Measurements from ENCODE around the gene H1-8.

H1-8 gene

DNA sequence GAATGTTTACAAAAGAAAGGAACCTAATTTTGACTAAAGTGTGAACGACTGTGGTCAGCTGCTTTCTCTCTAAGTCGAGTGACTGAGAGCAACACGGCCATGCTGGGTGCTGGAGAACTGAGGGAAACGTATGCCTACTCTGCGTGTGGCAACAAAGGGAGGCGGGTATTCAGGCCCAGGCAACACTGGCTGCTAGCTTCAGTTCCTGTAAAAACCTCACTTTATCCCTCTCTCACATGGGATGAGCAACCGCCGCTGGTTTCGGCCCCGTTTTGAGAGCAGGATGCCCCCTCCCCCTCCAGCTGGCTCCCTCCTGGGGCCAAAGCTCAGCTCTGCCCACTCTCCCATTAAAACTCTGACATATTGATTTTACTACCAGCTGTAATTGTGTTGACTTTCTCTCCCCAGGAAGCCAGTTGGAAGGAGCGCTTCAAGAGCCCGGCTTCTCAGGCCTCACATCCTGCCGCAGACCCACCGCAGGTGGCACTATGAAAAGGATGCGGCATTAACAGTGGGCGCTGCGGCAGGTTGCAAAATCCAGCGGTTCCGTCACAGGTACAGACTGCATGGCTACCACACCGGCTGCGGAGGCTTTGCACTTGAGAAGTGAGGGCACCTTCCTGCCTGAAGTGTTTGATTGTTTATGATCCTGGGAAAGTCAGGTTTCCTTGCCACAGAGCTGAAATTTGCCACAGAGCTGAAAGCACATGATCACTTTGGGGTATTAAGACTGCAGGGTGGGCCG is 50.8 kb downstream of the H1-8 start:
- no peak for DNase-seq (ENCODE audit: low spot score)

DNA sequence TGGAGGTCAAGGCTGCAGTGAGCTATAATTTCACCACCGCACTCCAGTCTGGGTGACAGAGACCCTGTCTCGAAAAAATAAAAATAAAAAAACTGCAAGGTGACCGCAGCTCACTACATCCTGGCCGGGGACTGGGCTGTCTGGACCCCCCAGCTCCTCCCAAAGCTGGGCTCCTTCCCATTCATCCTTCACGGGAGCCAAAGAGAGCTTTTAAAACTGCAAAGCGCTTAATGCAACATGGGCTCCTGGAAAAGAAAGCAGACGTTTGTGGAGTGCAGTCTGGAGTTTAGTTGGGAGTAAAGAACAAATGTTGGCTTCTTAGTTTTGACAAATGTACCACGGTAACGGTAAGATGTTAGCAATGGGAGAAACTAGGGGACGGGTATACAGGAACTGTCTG is 51.4 kb downstream of the H1-8 start:
- no peak for DNase-seq (ENCODE audit: low spot score)

DNA sequence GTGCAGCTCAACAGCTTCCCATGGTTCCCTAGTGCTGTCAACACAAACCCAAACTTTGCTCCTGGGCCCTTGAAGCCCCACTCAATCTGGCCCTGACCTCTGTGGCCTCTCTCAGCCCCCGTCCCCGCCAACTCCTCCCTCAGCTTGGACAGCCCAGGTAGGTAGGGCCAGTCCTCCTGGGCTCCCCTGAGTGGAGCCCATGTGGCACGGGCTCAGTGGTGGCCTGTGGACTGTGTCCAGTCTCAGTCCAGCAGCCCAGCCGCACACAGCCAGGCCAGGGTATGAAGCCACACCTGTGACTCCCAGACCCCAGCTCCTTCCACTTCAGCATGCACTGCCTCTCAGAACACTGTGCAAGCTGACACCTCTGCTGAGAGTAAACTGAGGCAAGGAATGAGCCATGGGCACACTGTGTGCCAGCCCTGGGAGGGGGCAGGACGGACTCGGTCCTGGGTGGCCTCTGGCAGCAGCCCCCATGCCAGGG is 52.0 kb downstream of the H1-8 start:
- DNase-seq (ENCODE audit: low spot score), result no peak

DNA sequence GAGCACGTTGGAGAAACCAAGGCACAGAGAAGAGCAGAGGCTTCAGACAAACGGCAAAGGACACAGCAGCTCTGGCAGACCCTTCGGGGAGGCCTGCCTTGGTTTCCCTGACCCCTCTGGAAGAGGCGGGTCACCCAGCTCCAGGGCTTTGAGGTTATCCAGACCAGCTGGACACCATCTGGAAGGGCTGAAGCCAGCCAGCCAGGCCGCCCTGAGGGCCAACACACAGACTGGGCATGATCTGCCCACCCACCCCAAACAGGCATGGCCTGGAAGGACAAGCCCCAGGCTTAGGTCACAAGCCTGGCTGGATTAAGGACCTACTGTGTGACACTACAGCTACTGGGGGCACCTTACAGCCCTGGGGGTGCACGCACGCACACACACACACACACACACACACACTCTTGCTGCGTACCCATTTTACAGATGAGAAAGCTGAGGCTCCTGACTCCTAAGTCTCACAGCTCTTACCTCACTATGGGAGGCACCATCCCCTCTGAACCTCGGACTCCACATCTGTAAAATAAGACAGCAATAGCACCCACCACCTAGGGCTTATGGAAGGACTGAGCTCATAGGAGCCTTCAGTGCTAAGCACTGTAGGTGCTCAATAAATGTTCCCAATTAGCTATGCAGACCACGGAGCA is 52.7 kb downstream of the H1-8 start:
- no peak for DNase-seq (ENCODE audit: low spot score)

DNA sequence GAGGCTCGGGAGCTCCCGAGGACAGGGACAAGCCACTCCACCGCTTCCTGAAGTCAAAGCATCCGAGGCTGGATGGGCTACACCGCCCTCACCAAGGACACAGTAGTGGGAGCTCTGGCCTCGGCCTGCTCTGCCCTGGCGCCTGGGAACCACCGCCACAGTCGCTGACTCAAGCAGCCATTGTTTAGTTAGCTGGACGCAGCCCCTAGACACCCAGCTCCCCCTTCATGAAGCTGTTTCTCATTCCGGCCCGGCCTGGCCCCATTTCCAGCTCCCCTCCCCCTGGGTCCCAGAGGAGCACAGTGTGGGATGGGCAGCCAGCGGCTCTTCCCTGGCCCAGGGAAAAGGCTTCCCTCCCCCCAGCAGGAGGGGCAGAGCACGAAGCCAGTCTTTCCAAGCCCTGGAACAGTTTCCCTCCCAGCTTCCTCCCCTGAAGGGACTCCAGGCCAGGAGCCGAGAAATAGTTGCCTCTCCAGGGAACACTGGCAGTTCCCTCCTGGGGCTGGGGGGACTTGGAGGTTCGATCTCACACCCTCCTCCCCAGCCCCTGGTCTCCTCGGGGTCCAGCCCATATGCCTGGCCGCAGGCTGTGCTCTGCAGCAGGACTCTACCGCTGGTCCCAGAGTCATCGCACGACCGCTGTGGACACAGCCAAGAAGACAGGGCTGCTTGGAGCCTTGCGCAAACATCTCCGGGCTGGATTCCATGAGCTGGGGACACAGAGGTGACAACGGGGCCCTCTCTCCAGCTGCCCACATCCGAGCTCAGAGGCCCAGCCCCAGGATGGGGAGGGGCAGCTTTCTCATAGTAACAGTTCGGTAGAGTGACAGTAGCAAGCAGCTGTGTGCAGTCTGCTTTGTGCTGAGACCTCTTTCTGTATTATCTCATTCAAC is 53.5 kb downstream of the H1-8 start:
- peak; percentile 91 for DNase-seq (ENCODE audit: low spot score)

DNA sequence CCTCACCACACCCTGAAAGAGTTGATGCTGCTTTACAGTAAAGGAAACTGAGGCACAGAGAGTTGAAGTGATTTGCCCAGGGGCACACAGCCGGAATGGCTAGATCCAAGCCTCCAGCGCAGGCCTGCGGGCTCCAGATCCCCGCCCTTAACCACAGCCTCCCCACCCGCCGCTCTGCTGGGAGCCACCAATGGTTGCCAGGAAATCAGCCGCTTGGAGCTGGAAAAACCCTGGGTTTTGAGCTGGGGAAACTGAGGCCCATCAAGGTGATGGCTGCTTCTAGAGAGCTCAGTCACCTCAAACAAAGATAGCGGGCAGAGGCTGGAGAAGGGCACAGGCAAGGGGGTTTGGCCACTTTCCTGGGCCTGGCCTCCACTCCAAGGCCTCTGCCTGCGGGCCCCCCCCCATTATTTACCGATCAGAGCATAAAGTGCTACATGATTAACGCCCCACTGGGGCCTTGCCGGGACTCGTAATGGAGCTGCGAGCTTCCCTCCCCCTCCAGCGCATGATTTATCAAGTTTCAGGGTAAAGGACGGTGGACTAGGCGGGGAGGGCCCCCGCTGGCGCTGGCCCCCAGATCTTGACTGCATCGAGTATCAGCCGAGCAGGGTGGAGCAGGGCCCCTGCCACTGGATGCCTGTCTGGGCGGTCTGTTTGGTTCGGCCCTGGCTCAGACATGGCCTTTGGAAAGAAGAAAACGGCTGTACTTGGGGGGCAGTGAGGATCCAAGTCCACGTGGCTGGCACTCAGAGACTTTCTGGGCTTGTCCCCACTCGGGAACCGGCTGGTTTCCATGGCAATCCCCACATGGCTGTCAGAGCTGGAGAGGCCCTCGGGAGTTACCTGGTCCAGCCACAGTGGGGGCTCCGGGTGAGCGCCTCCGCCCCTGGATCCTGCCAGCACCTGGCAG is 54.4 kb downstream of the H1-8 start:
- DNase-seq (ENCODE audit: low spot score), result no peak

DNA sequence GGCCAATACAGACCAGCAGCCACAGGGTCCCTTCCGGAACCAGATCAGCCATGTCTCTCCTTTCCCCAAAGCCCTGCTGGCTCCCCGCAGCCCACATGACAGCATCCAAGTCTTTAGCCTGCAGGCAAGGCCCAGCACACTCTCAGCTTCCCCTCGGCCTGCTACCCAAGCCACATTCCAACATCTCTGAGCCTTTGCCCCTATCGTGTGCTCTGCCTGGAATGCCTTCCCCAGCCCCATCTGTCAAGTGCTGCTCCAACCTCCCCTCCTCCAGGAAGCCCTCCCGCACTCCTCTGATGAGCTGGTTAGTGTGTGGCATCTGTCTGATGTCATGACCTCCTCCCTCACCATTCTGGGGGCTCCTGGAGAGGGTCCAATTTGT is 55.0 kb downstream of the H1-8 start:
- no peak for DNase-seq (ENCODE audit: low spot score)

DNA sequence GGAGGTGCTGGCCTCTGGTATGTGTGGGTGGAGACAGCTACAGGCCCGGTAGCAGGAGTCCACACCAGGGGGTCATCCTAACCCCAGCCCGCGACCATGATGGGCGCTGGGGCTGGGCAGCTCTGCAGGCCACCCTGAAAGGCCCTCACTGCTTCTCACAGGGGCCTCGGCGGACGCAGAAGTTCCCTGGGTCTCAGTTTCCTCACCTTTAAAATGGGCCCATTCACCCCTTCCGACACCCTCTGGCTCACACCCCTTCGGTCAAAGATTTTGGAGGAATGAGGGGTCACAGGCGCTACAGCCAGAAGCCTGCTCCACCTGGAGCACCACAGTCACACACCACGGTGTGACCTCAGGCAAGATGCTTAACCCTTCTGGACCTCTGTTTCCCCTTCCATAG is 55.5 kb downstream of the H1-8 start:
- DNase-seq (ENCODE audit: low spot score), result no peak

DNA sequence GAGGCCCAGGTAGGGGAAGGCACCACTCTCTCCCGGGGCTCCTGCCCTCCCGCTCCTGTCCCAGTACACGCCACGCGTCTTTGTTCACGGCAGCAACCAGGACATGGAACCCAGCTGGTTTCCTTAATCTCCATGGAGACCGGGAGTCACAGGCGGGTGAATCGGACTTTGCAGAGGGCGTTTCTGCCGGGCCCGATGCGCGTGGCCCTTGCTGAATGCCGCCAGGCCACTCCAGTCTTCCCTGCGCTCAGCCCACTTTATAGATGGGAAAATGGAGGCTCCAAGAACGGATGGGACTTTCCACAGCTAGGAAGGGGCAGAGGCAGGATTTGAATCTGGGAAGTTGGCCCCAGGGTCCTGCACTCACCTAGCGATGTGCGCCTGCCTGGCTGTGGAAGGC is 56.1 kb downstream of the H1-8 start:
- DNase-seq (ENCODE audit: low spot score), result no peak

DNA sequence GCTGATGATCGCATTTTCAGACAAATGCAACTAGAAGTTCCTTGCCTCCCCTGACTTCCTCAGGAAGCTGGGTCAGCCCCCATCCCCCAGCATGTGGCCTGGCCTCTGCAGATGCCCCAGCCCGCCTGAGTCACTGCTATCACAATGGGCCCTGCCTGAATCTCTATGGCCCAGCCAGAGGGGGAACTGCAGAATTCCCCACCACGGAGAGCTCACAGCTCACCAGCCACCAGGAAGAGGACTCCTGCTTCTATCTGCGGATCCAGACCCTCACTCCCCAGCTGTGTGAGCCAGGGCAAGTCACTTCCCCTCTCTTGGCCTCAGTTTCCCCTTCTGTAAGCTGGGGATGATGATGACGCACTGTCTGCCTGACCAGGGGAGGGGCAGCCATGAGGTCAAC is 56.6 kb downstream of the H1-8 start:
- DNase-seq (ENCODE audit: low spot score), result no peak

DNA sequence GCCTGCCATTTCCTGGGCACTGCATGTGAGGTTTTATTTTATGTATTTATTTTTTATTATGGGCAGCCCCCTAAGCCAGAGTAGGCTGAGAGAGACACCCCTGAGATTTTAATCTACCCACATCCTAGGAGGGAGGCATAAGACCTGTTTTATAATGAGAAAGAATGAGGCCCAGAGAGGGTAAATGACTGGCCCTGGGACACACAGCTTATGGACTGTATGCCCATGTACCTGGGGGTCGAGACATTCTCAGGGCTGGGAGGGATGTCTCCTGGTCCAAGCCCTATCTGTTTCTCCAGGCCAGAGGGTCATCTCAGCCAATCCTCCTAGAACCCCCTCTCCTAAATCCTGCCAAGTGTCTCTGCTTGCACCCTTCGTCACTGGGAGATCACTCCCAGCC is 57.4 kb downstream of the H1-8 start:
- DNase-seq (ENCODE audit: low spot score), result no peak
